WI38 (cell line): ENCODE measurements around the gene TM6SF1.

Experiments used
- H3K4me3 ChIP-seq: 2 replicates; pipeline ENCODE4 v1.5.1; 2011; ENCODE audit warnings: low read depth, mild to moderate bottlenecking, control low read depth, low read length
- CTCF ChIP-seq: IDR thresholded peaks from 2 replicates; pipeline ENCODE4 v1.5.1; 2012; ENCODE audit warnings: low read depth, mild to moderate bottlenecking, control low read depth, low read length

TM6SF1 gene

GRCh38 chr15:83112956-83113299 lies 5.5 kb downstream of the TM6SF1 start:
- H3K4me3 ChIP-seq: peak overlapping the region; percentile 8
- no peak for TF ChIP-seq CTCF

DNA sequence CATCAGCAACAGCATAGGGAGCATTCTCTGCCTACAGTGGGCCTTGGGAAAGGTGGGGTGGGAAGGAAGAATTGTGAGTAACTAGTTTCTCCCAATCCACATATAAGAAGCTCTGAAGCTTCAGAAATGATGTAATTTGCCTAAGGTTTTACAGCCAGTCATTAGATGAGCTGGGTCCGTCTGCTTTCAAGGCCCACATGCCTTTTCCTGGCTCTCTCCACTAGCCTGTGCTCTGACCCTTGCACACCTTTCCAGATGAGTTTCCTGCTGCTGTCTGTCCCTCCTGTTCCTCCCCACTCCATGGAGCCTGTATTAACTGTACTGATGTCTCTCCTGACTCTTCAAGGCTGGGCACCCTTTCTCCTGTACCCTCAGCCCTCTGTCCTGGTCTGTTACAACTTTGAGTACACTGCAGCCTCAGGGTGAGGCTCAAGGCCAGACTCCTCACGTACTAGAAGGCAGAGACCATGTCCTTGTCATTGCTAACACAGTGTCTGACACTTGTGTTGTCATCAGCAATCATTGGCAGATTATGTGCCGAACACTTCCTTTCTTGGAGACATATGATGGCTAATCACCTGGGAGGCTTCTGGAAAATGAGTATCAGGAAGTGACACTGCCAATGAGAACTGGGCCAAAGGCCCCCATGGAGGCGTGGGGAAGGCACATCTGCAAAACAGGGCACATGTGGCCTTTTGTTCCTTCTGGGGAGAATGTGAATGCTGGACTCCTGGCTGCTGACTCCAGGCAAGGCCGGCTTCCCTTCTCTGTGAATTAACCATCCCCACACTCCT lies 6.6 kb downstream of the TM6SF1 start:
- no peak overlapping the region for H3K4me3 ChIP-seq
- no peak for TF ChIP-seq CTCF

GRCh38 chr15:83114856-83115255 lies 7.4 kb downstream of the TM6SF1 start:
- TF ChIP-seq CTCF: no peak
- no peak overlapping the region for H3K4me3 ChIP-seq

- no peak overlapping the region for H3K4me3 ChIP-seq
- no peak for TF ChIP-seq CTCF
Measured at GRCh38 chr15:83115410-83115809, 8.0 kb downstream of the TM6SF1 start.

DNA sequence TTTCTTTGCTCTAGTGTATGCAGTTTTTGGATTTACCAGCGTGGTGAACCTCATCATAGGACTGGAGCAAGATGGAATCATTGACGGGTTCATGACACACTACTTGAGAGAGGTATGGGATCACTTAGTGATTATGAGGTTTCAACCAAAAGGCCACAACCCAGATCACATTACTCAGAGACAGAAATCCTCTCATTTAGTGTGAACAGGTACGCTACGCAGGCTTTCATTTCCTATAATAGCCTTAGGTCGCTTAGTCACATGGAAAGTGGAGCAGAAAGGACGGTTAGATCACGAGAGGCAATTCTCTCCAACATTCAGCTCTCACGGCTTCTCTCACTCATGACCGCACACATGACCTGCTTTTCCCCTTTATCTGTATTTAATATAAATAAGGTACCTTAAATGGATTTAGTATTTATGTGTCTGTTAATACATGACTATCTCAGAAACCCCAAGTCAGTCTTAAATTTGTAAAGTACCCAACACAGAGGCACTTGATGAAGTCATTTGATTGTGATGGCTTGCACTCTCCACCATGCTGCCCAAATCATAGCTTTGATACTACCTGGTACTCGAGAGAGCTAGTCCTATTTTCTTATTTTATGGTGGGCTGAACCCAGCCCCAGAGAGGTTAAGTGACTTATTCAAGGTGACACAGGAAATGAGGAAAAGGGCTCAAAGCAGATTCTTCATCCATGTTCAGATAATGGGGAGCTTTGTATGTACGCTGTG lies 8.6 kb downstream of the TM6SF1 start:
- no peak for TF ChIP-seq CTCF
- H3K4me3 ChIP-seq: no peak overlapping the region

DNA sequence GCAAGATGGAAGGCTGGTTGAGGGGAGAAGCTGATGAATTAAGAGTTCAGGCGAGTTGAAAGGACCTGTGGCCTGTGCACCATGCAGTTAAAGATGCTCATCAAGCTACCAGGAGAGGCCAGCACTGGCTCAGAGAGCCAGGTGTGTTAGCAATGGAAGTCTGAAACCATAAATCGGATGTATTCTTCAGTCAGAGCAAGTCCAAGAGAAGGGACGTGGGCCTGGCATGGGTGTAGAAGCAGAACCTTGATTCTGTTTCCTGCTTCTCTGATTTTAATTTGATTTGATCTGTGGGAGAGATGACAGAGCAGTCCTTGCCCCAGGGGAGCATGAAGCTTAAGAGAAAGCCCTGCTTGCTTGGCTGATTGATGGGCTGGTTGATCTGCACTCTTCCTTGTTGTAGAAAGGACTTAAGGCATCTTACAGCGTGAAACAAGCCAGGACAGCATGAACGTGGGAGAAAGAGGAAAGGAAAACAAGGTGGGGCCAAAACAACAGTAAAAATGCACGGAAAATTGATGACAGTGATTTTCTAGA lies 10.9 kb downstream of the TM6SF1 start:
- no peak overlapping the region for H3K4me3 ChIP-seq
- no peak for TF ChIP-seq CTCF

- no peak overlapping the region for H3K4me3 ChIP-seq
- TF ChIP-seq CTCF: no peak
Measured at GRCh38 chr15:83118968-83119367, 11.5 kb downstream of the TM6SF1 start.
